ENCODE data around the gene GRB7. TPM values are rescaled to one million over a fixed set of nuclear protein-coding genes. Genes with fewer than 3 reads are reported as not detected.

The GRB7 gene
- total and polyA plus RNA-seq, 10 of the 15 experiments (the other 5 are each of a cell fraction or from before 2014, with no cell fraction given), result 0.05 to 0.34 (median 0.19) TPM; not detected in 4

- TF ChIP-seq, protein P1, sequence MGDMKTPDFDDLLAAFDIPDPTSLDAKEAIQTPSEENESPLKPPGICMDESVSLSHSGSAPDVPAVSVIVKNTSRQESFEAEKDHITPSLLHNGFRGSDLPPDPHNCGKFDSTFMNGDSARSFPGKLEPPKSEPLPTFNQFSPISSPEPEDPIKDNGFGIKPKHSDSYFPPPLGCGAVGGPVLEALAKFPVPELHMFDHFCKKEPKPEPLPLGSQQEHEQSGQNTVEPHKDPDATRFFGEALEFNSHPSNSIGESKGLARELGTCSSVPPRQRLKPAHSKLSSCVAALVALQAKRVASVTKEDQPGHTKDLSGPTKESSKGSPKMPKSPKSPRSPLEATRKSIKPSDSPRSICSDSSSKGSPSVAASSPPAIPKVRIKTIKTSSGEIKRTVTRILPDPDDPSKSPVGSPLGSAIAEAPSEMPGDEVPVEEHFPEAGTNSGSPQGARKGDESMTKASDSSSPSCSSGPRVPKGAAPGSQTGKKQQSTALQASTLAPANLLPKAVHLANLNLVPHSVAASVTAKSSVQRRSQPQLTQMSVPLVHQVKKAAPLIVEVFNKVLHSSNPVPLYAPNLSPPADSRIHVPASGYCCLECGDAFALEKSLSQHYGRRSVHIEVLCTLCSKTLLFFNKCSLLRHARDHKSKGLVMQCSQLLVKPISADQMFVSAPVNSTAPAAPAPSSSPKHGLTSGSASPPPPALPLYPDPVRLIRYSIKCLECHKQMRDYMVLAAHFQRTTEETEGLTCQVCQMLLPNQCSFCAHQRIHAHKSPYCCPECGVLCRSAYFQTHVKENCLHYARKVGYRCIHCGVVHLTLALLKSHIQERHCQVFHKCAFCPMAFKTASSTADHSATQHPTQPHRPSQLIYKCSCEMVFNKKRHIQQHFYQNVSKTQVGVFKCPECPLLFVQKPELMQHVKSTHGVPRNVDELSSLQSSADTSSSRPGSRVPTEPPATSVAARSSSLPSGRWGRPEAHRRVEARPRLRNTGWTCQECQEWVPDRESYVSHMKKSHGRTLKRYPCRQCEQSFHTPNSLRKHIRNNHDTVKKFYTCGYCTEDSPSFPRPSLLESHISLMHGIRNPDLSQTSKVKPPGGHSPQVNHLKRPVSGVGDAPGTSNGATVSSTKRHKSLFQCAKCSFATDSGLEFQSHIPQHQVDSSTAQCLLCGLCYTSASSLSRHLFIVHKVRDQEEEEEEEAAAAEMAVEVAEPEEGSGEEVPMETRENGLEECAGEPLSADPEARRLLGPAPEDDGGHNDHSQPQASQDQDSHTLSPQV (IDR thresholded peaks at IDR 0.05), result 0 out of 2 replicates have a peak, but pooled peaks have one; percentile 45
- TF ChIP-seq TCF12 (IDR thresholded peaks at IDR 0.05; ENCODE audit: low read depth, low read length), result peak; percentile 93
- no peak for TF ChIP-seq ZNF622 (IDR thresholded peaks at IDR 0.05)
- TF ChIP-seq FOS (IDR thresholded peaks at IDR 0.05; ENCODE audit: borderline replicate concordance, extremely low read depth, insufficient read length), result no peak
- peak; percentile 10; the same call in 1 of the 2 replicates for TF ChIP-seq CREB1 (IDR thresholded peaks at IDR 0.05; ENCODE audit: low read depth)
Observed at GRCh38 chr17:39755554-39756379, 18.0 kb downstream of the GRB7 start (continued).
